ENCODE measurements around the gene GULP1.

GRCh38 chr2:188243381-188243780 lies 48.3 kb upstream of the GULP1 start:
- TF ChIP-seq CTCF (IDR thresholded peaks at IDR 0.05; ENCODE audit: low read depth, low read length, poor library complexity, severe bottlenecking) (no peak), EZH2phosphoT487 (IDR thresholded peaks at IDR 0.05; ENCODE audit: borderline replicate concordance, low read length) (no peak)
